H1 (cell line): Measurements from ENCODE around the gene METRN. TPM values are rescaled to one million over a fixed set of nuclear protein-coding genes. Genes with fewer than 3 reads are reported as not detected.

Experiments used
- CTCF ChIA-PET: fragments of 300-600 bp; sonication (Branson Sonifier 250); formaldehyde crosslinking; loops from one replicate; lab custom pipeline; 2021; ENCODE audit not compliant: partially characterized antibody; lab: Charles Lee
- POLR2A ChIA-PET: fragments of 300-600 bp; sonication (Branson Sonifier 250); formaldehyde crosslinking; loops from one replicate; lab custom pipeline; 2021; ENCODE audit warnings: inconsistent platforms; ENCODE audit not compliant: partially characterized antibody; lab: Charles Lee
- DNase-seq, 2 experiments: peaks; one replicate each; pipeline versions ENCODE4 v3.0.0 to v3.0.0-alpha.2; 2010 to 2022; ENCODE audit warnings: low spot score in 2 of 2, low read depth in 1 of 2, mixed read lengths in 1 of 2
- FAIRE-seq: peaks from 2 replicates; lab custom pipeline; 2011; peaks lifted over from hg19 to GRCh38; lab: Jason Lieb, UNC
- H2AFZ ChIP-seq: 2 replicates; pipeline ENCODE4 v1.8.1; 2012; ENCODE audit warnings: low read length, inconsistent platforms
- H2AK5ac ChIP-seq: 2 replicates; pipeline ENCODE4 v1.6.1; 2013; ENCODE audit warnings: low read depth, low read length
- H2BK120ac ChIP-seq: replicated peaks from 2 replicates; pipeline ENCODE3; 2013; ENCODE audit warnings: low read depth, low read length, inconsistent platforms
- H2BK12ac ChIP-seq: 2 replicates; pipeline ENCODE4 v1.6.1; 2013; ENCODE audit warnings: low read depth, low read length
- H2BK15ac ChIP-seq: 2 replicates; pipeline ENCODE4 v1.6.1; 2013; ENCODE audit warnings: low read length
- H2BK20ac ChIP-seq: 2 replicates; pipeline ENCODE4 v1.6.1; 2013; ENCODE audit warnings: low read length
- H2BK5ac ChIP-seq: 2 replicates; pipeline ENCODE4 v1.6.1; 2013; ENCODE audit warnings: low read depth, low read length
- H3K14ac ChIP-seq: 2 replicates; pipeline ENCODE4 v1.6.1; 2013; ENCODE audit warnings: inconsistent platforms; ENCODE audit not compliant: insufficient read length
- H3K18ac ChIP-seq: 2 replicates; pipeline ENCODE4 v1.6.1; 2013; ENCODE audit warnings: low read length; ENCODE audit errors: extremely low read depth
- H3K23ac ChIP-seq: 2 replicates; pipeline ENCODE4 v1.6.1; 2013; ENCODE audit warnings: inconsistent platforms; ENCODE audit not compliant: insufficient read length
- H3K23me2 ChIP-seq: 2 replicates; pipeline ENCODE4 v1.6.1; 2013; ENCODE audit warnings: low read depth, low read length
- H3K27ac ChIP-seq: 2 replicates; pipeline ENCODE4 v1.6.1; 2011; ENCODE audit warnings: low read depth, low read length, inconsistent platforms
- H3K27me3 ChIP-seq, 4 experiments: replicated peaks in 1 of 4; 1 replicate in 1 of 4; 2 replicates in 3 of 4; pipeline versions ENCODE4 v1.6.1 to v1.8.1; 2011 to 2013; ENCODE audit warnings: low read length in 3 of 4, mild to moderate bottlenecking in 3 of 4, inconsistent platforms in 2 of 4, mixed read lengths in 2 of 4, moderate library complexity in 1 of 4; ENCODE audit not compliant: control insufficient read depth in 3 of 4, insufficient read depth in 3 of 4; ENCODE audit errors: extremely low read depth in 1 of 4
- H3K36me3 ChIP-seq, 4 experiments: 2 replicates each; pipeline versions ENCODE4 v1.6.1 to v1.8.1; 2011 to 2013; ENCODE audit warnings: mild to moderate bottlenecking in 4 of 4, low read length in 3 of 4, moderate library complexity in 2 of 4, control low read depth in 1 of 4, inconsistent platforms in 1 of 4; ENCODE audit not compliant: insufficient read depth in 4 of 4, control insufficient read depth in 2 of 4
- H3K4ac ChIP-seq: replicated peaks from 2 replicates; pipeline ENCODE3; 2013; ENCODE audit warnings: low read length, low read depth, mixed read lengths, inconsistent platforms; ENCODE audit not compliant: insufficient read length
- H3K4me1 ChIP-seq, 4 experiments: replicated peaks in 1 of 4; 1 replicate in 1 of 4; 2 replicates in 3 of 4; pipeline versions ENCODE4 v1.6.1 to v1.8.1; 2011 to 2013; ENCODE audit warnings: low read length in 3 of 4, inconsistent platforms in 2 of 4, mixed read lengths in 1 of 4; ENCODE audit not compliant: insufficient read depth in 4 of 4, control insufficient read depth in 3 of 4
- H3K4me2 ChIP-seq, 2 experiments: 2 replicates each; pipeline versions ENCODE4 v1.6.1 to v1.8.1; 2011 to 2013; ENCODE audit warnings: low read depth in 2 of 2, low read length in 2 of 2, control low read depth in 1 of 2, inconsistent platforms in 1 of 2, mild to moderate bottlenecking in 1 of 2; ENCODE audit not compliant: insufficient read depth in 1 of 2
- H3K4me3 ChIP-seq, 4 experiments: fragments of 200-600, 300-600 bp in 1 of 4; sonication (generic), shearing (Covaris generic), sonication (Bioruptor Twin) in 1 of 4; 2 replicates each; pipeline versions ENCODE4 v1.5.1 to v1.8.1; 2011 to 2016; ENCODE audit warnings: low read length in 4 of 4, low read depth in 3 of 4, control low read depth in 2 of 4, inconsistent platforms in 2 of 4, mild to moderate bottlenecking in 2 of 4, mixed read lengths in 1 of 4, moderate library complexity in 1 of 4; ENCODE audit not compliant: insufficient read depth in 2 of 4; ENCODE audit errors: extremely low read depth in 1 of 4
- H3K56ac ChIP-seq: replicated peaks from 2 replicates; pipeline ENCODE3; 2013; ENCODE audit warnings: low read depth, mild to moderate bottlenecking, mixed read lengths, low read length, inconsistent platforms; ENCODE audit not compliant: insufficient read length
- H3K79me1 ChIP-seq: 2 replicates; pipeline ENCODE4 v1.6.1; 2013; ENCODE audit warnings: low read depth, low read length, control low read depth
- H3K79me2 ChIP-seq, 2 experiments: 2 replicates each; pipeline versions ENCODE4 v1.6.1 to v1.8.1; 2012 to 2013; ENCODE audit warnings: low read length in 2 of 2, mild to moderate bottlenecking in 2 of 2, inconsistent platforms in 1 of 2; ENCODE audit not compliant: insufficient read depth in 2 of 2, control insufficient read depth in 1 of 2
- H3K9ac ChIP-seq, 4 experiments: replicated peaks in 1 of 4; 1 replicate in 1 of 4; 2 replicates in 3 of 4; pipeline versions ENCODE4 v1.6.1 to v1.8.1; 2011 to 2013; ENCODE audit warnings: low read depth in 3 of 4, low read length in 3 of 4, control low read depth in 2 of 4, mild to moderate bottlenecking in 2 of 4, moderate library complexity in 2 of 4, inconsistent platforms in 1 of 4; ENCODE audit errors: extremely low read depth in 1 of 4
- H3K9me3 ChIP-seq, 2 experiments: 2 replicates each; pipeline versions ENCODE4 v1.6.1 to v1.8.1; 2012 to 2013; ENCODE audit warnings: mild to moderate bottlenecking in 2 of 2, moderate library complexity in 2 of 2, control low read depth in 1 of 2, inconsistent platforms in 1 of 2, low read depth in 1 of 2, low read length in 1 of 2, mixed read lengths in 1 of 2; ENCODE audit not compliant: insufficient read depth in 2 of 2
- H4K20me1 ChIP-seq, 2 experiments: replicated peaks in 1 of 2; 2 replicates each; pipeline versions ENCODE3 to v1.8.1; 2011 to 2013; ENCODE audit warnings: inconsistent platforms in 2 of 2, low read length in 2 of 2, mild to moderate bottlenecking in 1 of 2; ENCODE audit not compliant: insufficient read depth in 2 of 2, control insufficient read depth in 1 of 2
- H4K5ac ChIP-seq: 2 replicates; pipeline ENCODE4 v1.6.1; 2013; ENCODE audit warnings: low read length, low read depth, mixed read lengths, inconsistent platforms; ENCODE audit not compliant: insufficient read length
- H4K8ac ChIP-seq: 2 replicates; pipeline ENCODE4 v1.8.0; 2013; ENCODE audit warnings: mild to moderate bottlenecking, moderate library complexity, low read length, inconsistent platforms; ENCODE audit not compliant: insufficient read depth; ENCODE audit errors: extremely low read depth
- H4K91ac ChIP-seq: replicated peaks from 2 replicates; pipeline ENCODE3; 2013; ENCODE audit warnings: low read length, mixed read lengths, inconsistent platforms; ENCODE audit not compliant: insufficient read length
- ASH2L ChIP-seq: fragments of 200-600, 300-600 bp; sonication (generic); IDR thresholded peaks from one replicate; pipeline ENCODE4 v1.7.1; 2017; ENCODE audit warnings: low read length
- CHD2 ChIP-seq: IDR thresholded peaks from 2 replicates; pipeline ENCODE4 v1.6.1; 2012; ENCODE audit warnings: low read length, improper control_type of control experiment
- CTBP2 ChIP-seq: IDR thresholded peaks from 2 replicates; pipeline ENCODE4 v1.7.0; 2011; ENCODE audit warnings: borderline replicate concordance, mild to moderate bottlenecking, moderate library complexity, mixed read lengths, low read length; ENCODE audit not compliant: insufficient read depth, insufficient read length
- JUN ChIP-seq: IDR thresholded peaks from 2 replicates; pipeline ENCODE4 v1.6.1; 2011; ENCODE audit warnings: low read depth, mild to moderate bottlenecking, improper control_type of control experiment, low read length
- JUND ChIP-seq: IDR thresholded peaks from 2 replicates; pipeline ENCODE4 v1.6.1; 2011; ENCODE audit warnings: mild to moderate bottlenecking, improper control_type of control experiment, low read length
- KDM1A ChIP-seq: fragments of 200-600, 300-600 bp; sonication (generic); IDR thresholded peaks from 2 replicates; pipeline ENCODE4 v1.7.1; 2016; ENCODE audit warnings: mild to moderate bottlenecking, low read length, borderline replicate concordance
- RFX5 ChIP-seq: IDR thresholded peaks from 2 replicates; pipeline ENCODE4 v1.6.1; 2011; ENCODE audit warnings: low read depth, low read length, improper control_type of control experiment, borderline replicate concordance
- TEAD4 ChIP-seq: IDR thresholded peaks from 2 replicates; pipeline ENCODE4 v1.6.1; 2012; ENCODE audit warnings: low read depth, low read length, inconsistent platforms, mixed read lengths
- WGBS, 2 experiments: shearing (Covaris generic) in 1 of 2; methylation state at CpG; one replicate each; pipeline versions ENCODE4 v1.1.6 to v1.1.7; 2013 to 2015; ENCODE audit warnings: low lambda C conversion rate in 2 of 2, mixed read lengths in 2 of 2, inconsistent platforms in 1 of 2, low coverage in 1 of 2, missing lambda C conversion rate in 1 of 2; ENCODE audit not compliant: insufficient replicate concordance in 2 of 2, insufficient coverage in 1 of 2, insufficient read length in 1 of 2; ENCODE audit errors: extremely low coverage in 1 of 2, missing lambda C conversion rate in 1 of 2; 5-methylcytosine and 5-hydroxymethylcytosine counted together
- polyA plus RNA-seq, 7 experiments: library from polyadenylated mRNA; depleted of rRNA in 3 of 7; stranded (reverse) in 5 of 7; unstranded in 2 of 7; fragments of >200 nt in 5 of 7; fragments of 200-250 nt in 2 of 7; gene quantifications; 1 replicate in 5 of 7; 2 replicates in 1 of 7; 4 replicates in 1 of 7; pipeline versions ENCODE4 v1.2.1 to v1.2.3, GENCODE V29; 2011 to 2013; ENCODE audit warnings: missing spikeins in 2 of 7, mixed read lengths in 2 of 7
- total RNA-seq: library from RNA; stranded (reverse); fragmentation: NEBNext Ultra II Directional; extraction: Animal tissue kit (Norgen Biotek cat#: 25700); gene quantifications from 2 replicates; pipeline ENCODE4 v1.2.1, GENCODE V29; 2021
- TF ChIP-seq, protein P1 (sequence below): IDR thresholded peaks from 2 replicates; pipeline ENCODE4 v1.6.1; 2011; ENCODE audit warnings: low read length, improper control_type of control experiment

METRN gene
- total and polyA plus RNA-seq, 2 of the 8 experiments (the other 6 are each of a cell fraction or from before 2014, with no cell fraction given), result 18.7 to 25.8 TPM

DNA sequence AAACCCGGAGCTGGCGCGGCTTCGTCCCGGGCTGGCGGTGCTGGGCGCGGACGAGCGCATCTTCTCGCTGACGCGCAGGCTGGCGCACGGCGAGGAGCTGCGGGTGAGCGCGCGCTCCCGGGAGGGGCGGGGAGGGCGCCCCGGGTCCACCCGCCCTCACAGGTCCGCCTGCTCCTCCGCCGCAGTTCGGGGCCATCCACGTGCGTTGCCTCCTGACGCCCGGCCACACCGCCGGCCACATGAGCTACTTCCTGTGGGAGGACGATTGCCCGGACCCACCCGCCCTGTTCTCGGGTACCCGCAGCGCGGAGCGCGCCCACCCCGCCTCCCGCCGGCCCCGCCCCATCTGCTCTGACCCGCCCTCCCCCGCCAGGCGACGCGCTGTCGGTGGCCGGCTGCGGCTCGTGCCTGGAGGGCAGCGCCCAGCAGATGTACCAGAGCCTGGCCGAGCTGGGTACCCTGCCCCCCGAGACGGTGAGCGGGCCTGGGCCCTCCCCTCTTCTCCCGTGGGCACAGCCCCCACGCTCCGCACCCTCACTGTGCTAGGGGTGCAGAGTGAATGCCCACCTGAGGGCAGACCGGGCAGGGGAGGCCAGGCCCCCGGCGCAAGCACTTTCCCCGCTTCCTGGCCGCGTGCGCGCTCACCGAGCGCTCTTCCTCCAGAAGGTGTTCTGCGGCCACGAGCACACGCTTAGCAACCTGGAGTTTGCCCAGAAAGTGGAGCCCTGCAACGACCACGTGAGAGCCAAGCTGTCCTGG lies 13.4 kb downstream of the METRN start:
- Histone ChIP-seq H2BK15ac (no peak overlapping the region), H2BK20ac (no peak overlapping the region), H4K91ac (peak overlapping the region; percentile 91), H3K36me3 (peaks cover 0 to 3% (median under 1%) of the 10 kb centered on the region in 4 experiments; a peak in 1 of 8 replicates), H3K27ac (no peak overlapping the region; the same call in 1 of the 2 replicates), H4K8ac (no peak overlapping the region; the same call in 1 of the 2 replicates), H3K23ac (no peak overlapping the region), H3K18ac (peak overlapping the region; percentile 96), H3K9ac (peak overlapping the region in 1 of 4 experiments; percentile 36; a peak in 1 of 7 replicates), H3K14ac (no peak overlapping the region), H3K4me3 (peak overlapping the region; percentile 24 to 83 (median 37)), H2BK12ac (no peak overlapping the region), H3K79me2 (no peaks in the 10 kb centered on the region), H3K79me1 (no peaks in the 10 kb centered on the region), H2AK5ac (no peak overlapping the region), H3K9me3 (no peaks in the 10 kb centered on the region), H2AFZ (no peak overlapping the region), H4K20me1 (peaks cover 0 to 9% of the 10 kb centered on the region in 2 experiments), H3K4me1 (peaks cover 0 to 14% (median 8%) of the 10 kb centered on the region in 4 experiments; a peak in 5 of 7 replicates), H3K23me2 (peaks cover 19% of the 10 kb centered on the region; the same call in 1 of the 2 replicates), H2BK5ac (no peak overlapping the region; the same call in 1 of the 2 replicates), H2BK120ac (no peak overlapping the region), H3K56ac (peak overlapping the region; percentile 32), H3K27me3 (peaks cover 0 to 16% (median 5%) of the 10 kb centered on the region in 4 experiments; a peak in 4 of 7 replicates), H4K5ac (peak overlapping the region; percentile 66), H3K4ac (no peak overlapping the region), H3K4me2 (peak overlapping the region; percentile 93 to 99)
- 2% methylated on average over 42 of the region's 80 CpGs; no CpG with 5 or more reads in 1 of the 2 experiments for WGBS, 2 experiments
- CTCF ChIA-PET, result interaction anchor here (32.4 to 35.8 kb wide), 3 partner anchors 8 to 56 kb away, joined by 424 to 977 read pairs (median 977); partner anchors contain the start of genes ANTKMT, CCDC78, CHTF18 and CIAO3
- POLR2A ChIA-PET, result interaction anchor here (0.8 to 23.0 kb wide), 8 partner anchors 11 to 72 kb away, joined by 3 to 353 read pairs (median 9); partner anchors contain the start of genes ANTKMT, CCDC78, CHTF18 and CIAO3
- no peak for DNase-seq
- no peak for FAIRE-seq
- TF ChIP-seq KDM1A (no peak), ASH2L (no peak), JUND (no peak), RFX5 (no peak), CTBP2 (no peak), TEAD4 (no peak), CHD2 (no peak), JUN (no peak)
- TF ChIP-seq, protein P1, sequence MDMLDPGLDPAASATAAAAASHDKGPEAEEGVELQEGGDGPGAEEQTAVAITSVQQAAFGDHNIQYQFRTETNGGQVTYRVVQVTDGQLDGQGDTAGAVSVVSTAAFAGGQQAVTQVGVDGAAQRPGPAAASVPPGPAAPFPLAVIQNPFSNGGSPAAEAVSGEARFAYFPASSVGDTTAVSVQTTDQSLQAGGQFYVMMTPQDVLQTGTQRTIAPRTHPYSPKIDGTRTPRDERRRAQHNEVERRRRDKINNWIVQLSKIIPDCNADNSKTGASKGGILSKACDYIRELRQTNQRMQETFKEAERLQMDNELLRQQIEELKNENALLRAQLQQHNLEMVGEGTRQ, result 0 out of 2 replicates have a peak, but pooled peaks have one; percentile 8
